PC-3 (cell line): ENCODE data around the gene NIBAN1. TPM values are rescaled to one million over a fixed set of nuclear protein-coding genes. Genes with fewer than 3 reads are reported as not detected.

Source experiments
- ATAC-seq: fragments of 200-7000 bp; cut with Tn5 transposase; 2 replicates; pipeline ENCODE4 v1.9.1; 2020; ENCODE audit warnings: mild to moderate bottlenecking, moderate library complexity
- BruUV-seq: library from RNA; stranded (reverse); fragments of 400-500 nt; replicated peaks from 2 replicates; lab custom pipeline; 2021; lab: Mats Ljungman, UMichigan
- CTCF ChIA-PET: fragments of 300-600 bp; sonication (Branson Sonifier 250); formaldehyde crosslinking; loops from one replicate; lab custom pipeline; 2022; ENCODE audit warnings: antibody characterized with exemption; lab: Charles Lee
- POLR2A ChIA-PET: fragments of 300-600 bp; sonication (Branson Sonifier 250); formaldehyde crosslinking; loops from one replicate; lab custom pipeline; 2022; ENCODE audit warnings: antibody characterized with exemption; ENCODE audit not compliant: unreplicated experiment; lab: Charles Lee
- DNase-seq: peaks from one replicate; pipeline ENCODE4 v3.0.0-alpha.2; 2015
- H2AFZ ChIP-seq: fragments of 300-600 bp; sonication (generic); 2 replicates; pipeline ENCODE4 v1.6.0; 2016; ENCODE audit warnings: antibody characterized with exemption, low read length
- H3F3A ChIP-seq: fragments of 300-600 bp; sonication (generic); one replicate; pipeline ENCODE4 v1.6.0; 2017; ENCODE audit warnings: antibody characterized with exemption, low read length, control low read depth, mild to moderate bottlenecking; ENCODE audit not compliant: unreplicated experiment
- H3K27ac ChIP-seq: fragments of 300-600 bp; sonication (generic); 2 replicates; pipeline ENCODE4 v1.5.1; 2016; ENCODE audit warnings: mild to moderate bottlenecking, low read length
- H3K27me3 ChIP-seq: fragments of 300-600 bp; sonication (generic); 2 replicates; pipeline ENCODE4 v1.6.1; 2016; ENCODE audit warnings: low read length, mixed read lengths
- H3K36me3 ChIP-seq: fragments of 300-600 bp; sonication (generic); 2 replicates; pipeline ENCODE4 v1.6.1; 2016; ENCODE audit warnings: low read depth, mixed run types, low read length, mixed read lengths
- H3K4me1 ChIP-seq: fragments of 300-600 bp; sonication (generic); 2 replicates; pipeline ENCODE4 v1.5.1; 2016; ENCODE audit warnings: low read length; ENCODE audit not compliant: insufficient read depth
- H3K4me2 ChIP-seq: fragments of 300-600 bp; sonication (generic); 2 replicates; pipeline ENCODE4 v1.6.0; 2016; ENCODE audit warnings: low read length
- H3K4me3 ChIP-seq: fragments of 300-600 bp; sonication (generic); 2 replicates; pipeline ENCODE4 v1.5.1; 2016; ENCODE audit warnings: mild to moderate bottlenecking, low read length, mixed read lengths
- H3K79me2 ChIP-seq: fragments of 300-600 bp; sonication (generic); 2 replicates; pipeline ENCODE4 v1.6.1; 2017; ENCODE audit warnings: low read length, mixed read lengths
- H3K9ac ChIP-seq: fragments of 300-600 bp; sonication (generic); 2 replicates; pipeline ENCODE4 v1.6.0; 2016; ENCODE audit warnings: mild to moderate bottlenecking, low read length
- H3K9me2 ChIP-seq: fragments of 300-600 bp; sonication (generic); replicated peaks from 2 replicates; pipeline ENCODE4 v1.6.1; 2016; ENCODE audit warnings: mixed run types, low read length, mixed read lengths
- H3K9me3 ChIP-seq: fragments of 300-600 bp; sonication (generic); 2 replicates; pipeline ENCODE4 v1.6.1; 2016; ENCODE audit warnings: low read length, mixed read lengths
- H4K20me1 ChIP-seq: fragments of 300-600 bp; sonication (generic); 2 replicates; pipeline ENCODE4 v1.6.1; 2016; ENCODE audit warnings: low read length, mixed read lengths
- EZH2 ChIP-seq: fragments of 300-600 bp; sonication (generic); IDR thresholded peaks from one replicate; pipeline ENCODE4 v1.6.1; 2017; ENCODE audit warnings: antibody characterized with exemption, mild to moderate bottlenecking, low read length; ENCODE audit not compliant: unreplicated experiment
- EZH2phosphoT487 ChIP-seq: fragments of 300-600 bp; sonication (generic); IDR thresholded peaks from 2 replicates; pipeline ENCODE4 v1.6.1; 2018; ENCODE audit warnings: mild to moderate bottlenecking, antibody characterized with exemption, low read length, borderline replicate concordance
- intact Hi-C: fragments of 100-400 bp; cut with micrococcal nuclease; formaldehyde crosslinking; loops from 2 replicates; pipeline ENCODE4 v1.9.0; 2023
- total RNA-seq: library from RNA; depleted of rRNA; stranded (reverse); fragments of >200 nt; gene quantifications from 2 replicates; pipeline ENCODE4 v1.2.3, GENCODE V29; 2014
- TF ChIP-seq, protein P1 (sequence below): fragments of 300-600 bp; sonication (generic); conservative IDR thresholded peaks from 2 replicates; pipeline ENCODE4 v1.5.1; 2017; ENCODE audit warnings: antibody characterized with exemption, low read depth, mild to moderate bottlenecking, low read length

The NIBAN1 gene
- total RNA-seq, 1 experiment from 2014 or later, result 6.9 TPM

DNA sequence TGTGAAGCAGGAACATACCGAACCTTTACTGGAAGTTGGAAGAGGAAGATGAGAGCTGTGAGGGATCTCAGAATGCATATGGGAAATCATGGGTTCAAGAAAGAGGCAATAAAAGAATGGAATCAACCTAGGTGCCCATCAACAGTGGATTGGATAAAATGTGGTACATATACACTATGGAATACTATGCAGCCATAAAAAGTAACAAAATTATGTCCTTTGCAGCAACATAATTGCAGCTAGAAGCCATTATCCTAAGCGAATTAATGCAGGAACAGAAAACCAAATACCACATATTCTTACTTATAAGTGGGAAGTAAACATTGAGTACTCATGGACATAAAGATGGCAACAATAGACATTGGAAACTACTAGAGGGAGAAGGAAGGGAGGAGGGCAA is 40.4 kb downstream of the NIBAN1 start:
- intact Hi-C loops, result no loop called here
- ChIA-PET CTCF (no interaction called here), POLR2A (no interaction called here)
- Histone ChIP-seq H3K27me3 (no peaks in the 10 kb centered on the region), H3K4me2 (no peak overlapping the region), H3K4me3 (no peak overlapping the region), H3K9me3 (no peaks in the 10 kb centered on the region), H2AFZ (no peak overlapping the region), H3K79me2 (no peaks in the 10 kb centered on the region), H4K20me1 (no peaks in the 10 kb centered on the region), H3K4me1 (peaks cover 18% of the 10 kb centered on the region), H3K36me3 (no peaks in the 10 kb centered on the region), H3F3A (no peaks in the 10 kb centered on the region), H3K9me2 (no peaks in the 10 kb centered on the region), H3K27ac (no peak overlapping the region), H3K9ac (no peak overlapping the region)
- ATAC-seq (no peak), DNase-seq (no peak)
- TF ChIP-seq, protein P1, sequence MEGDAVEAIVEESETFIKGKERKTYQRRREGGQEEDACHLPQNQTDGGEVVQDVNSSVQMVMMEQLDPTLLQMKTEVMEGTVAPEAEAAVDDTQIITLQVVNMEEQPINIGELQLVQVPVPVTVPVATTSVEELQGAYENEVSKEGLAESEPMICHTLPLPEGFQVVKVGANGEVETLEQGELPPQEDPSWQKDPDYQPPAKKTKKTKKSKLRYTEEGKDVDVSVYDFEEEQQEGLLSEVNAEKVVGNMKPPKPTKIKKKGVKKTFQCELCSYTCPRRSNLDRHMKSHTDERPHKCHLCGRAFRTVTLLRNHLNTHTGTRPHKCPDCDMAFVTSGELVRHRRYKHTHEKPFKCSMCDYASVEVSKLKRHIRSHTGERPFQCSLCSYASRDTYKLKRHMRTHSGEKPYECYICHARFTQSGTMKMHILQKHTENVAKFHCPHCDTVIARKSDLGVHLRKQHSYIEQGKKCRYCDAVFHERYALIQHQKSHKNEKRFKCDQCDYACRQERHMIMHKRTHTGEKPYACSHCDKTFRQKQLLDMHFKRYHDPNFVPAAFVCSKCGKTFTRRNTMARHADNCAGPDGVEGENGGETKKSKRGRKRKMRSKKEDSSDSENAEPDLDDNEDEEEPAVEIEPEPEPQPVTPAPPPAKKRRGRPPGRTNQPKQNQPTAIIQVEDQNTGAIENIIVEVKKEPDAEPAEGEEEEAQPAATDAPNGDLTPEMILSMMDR, result no peak
- TF ChIP-seq EZH2phosphoT487, result no peak
- no peak for TF ChIP-seq EZH2
- no TSS peak for BruUV-seq

- BruUV-seq, result no TSS peak
- Histone ChIP-seq H3K9me3 (no peaks in the 10 kb centered on the region), H3K27me3 (no peaks in the 10 kb centered on the region), H3K27ac (no peak overlapping the region), H3K79me2 (no peaks in the 10 kb centered on the region), H4K20me1 (no peaks in the 10 kb centered on the region), H3K4me2 (no peak overlapping the region), H3K4me1 (peaks cover 18% of the 10 kb centered on the region), H3K36me3 (no peaks in the 10 kb centered on the region), H3K4me3 (no peak overlapping the region), H3F3A (no peaks in the 10 kb centered on the region), H2AFZ (no peak overlapping the region), H3K9me2 (no peaks in the 10 kb centered on the region), H3K9ac (no peak overlapping the region)
- TF ChIP-seq EZH2, result no peak
- TF ChIP-seq, protein P1, result no peak
- TF ChIP-seq EZH2phosphoT487, result no peak
- intact Hi-C loops, result no loop called here
- DNase-seq, result no peak
- ChIA-PET POLR2A (no interaction called here), CTCF (no interaction called here)
- ATAC-seq, result no peak
These were observed 42.0 kb downstream of the NIBAN1 start for GRCh38 chr1:184932319-184932718.

- TF ChIP-seq EZH2, result no peak
- TF ChIP-seq, protein P1, result no peak
- no peak for TF ChIP-seq EZH2phosphoT487
- no peaks in the 10 kb centered on the region for H3K9me2 ChIP-seq
- H3K27ac ChIP-seq, result no peak overlapping the region
- ChIA-PET POLR2A (no interaction called here), CTCF (no interaction called here)
- no peak overlapping the region for H3K9ac ChIP-seq
- no peaks in the 10 kb centered on the region for H3F3A ChIP-seq
- H3K4me2 ChIP-seq, result no peak overlapping the region
- DNase-seq, result no peak
- no peaks in the 10 kb centered on the region for H4K20me1 ChIP-seq
- H3K4me1 ChIP-seq, result peaks cover 18% of the 10 kb centered on the region
- ATAC-seq, result no peak
- no peaks in the 10 kb centered on the region for H3K36me3 ChIP-seq
- H3K27me3 ChIP-seq, result no peaks in the 10 kb centered on the region
- BruUV-seq, result no TSS peak
- no peaks in the 10 kb centered on the region for H3K79me2 ChIP-seq
- intact Hi-C loops, result no loop called here
- no peak overlapping the region for H3K4me3 ChIP-seq
- no peak overlapping the region for H2AFZ ChIP-seq
- no peaks in the 10 kb centered on the region for H3K9me3 ChIP-seq
These were observed 42.7 kb downstream of the NIBAN1 start for GRCh38 chr1:184931566-184931965.
